ENCODE data around the gene USP40. TPM values are rescaled to one million over a fixed set of nuclear protein-coding genes. Genes with fewer than 3 reads are reported as not detected.

Gene USP40
- total and polyA plus RNA-seq, 2 donors (not counting 1 experiment from before 2014, with no cell fraction given), result 19.8 to 37.0 TPM

DNA sequence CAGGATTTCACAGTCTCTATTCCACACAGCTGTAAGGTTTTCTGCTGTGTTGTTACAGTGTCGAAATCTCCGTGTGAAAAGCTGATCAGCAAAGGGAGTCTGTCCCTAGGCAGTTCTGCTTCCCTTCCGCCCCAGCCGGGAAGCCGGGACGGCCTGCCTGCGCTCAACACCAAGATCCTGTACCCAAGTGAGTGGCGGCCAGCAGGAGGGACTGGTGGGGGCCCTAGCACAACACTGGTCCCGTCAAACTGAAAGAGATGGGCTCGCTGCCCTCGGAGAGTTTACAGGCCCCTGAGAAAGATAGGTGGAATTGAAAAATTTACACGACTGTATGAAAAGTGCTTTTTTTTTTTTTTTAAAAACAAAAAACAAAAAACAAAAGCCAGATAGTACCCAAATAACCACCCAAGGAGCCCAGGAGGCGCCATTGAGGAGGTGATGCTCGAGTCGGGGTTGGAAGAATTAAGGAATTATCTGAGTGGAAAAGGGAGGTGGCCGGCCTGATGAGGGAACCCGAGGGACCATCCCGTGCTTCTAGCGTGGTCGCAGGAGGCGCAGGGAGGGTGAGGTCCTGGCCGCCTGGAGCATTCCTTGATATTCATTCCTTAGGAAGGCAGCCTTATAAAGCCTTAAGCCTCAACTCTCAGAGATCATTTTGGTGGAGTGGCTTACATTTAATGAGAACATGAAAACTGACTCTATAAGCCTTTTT, 115.6 kb downstream of the USP40 start:
- 92% methylated on average over 14 of the region's 22 CpGs for WGBS (ENCODE audit: insufficient coverage)
- H3K4me2 ChIP-seq (replicated peaks; ENCODE audit: low read depth, low read length, poor library complexity, severe bottlenecking), result no peak overlapping the region
- H3K4me3 ChIP-seq (ENCODE audit: control extremely low read depth in 1 of 5, extremely low read depth in 1 of 5, insufficient read depth in 1 of 5, low read depth in 2 of 5, low read length in 4 of 5), result no peak overlapping the region
- no peaks in the 10 kb centered on the region for H3K9me3 ChIP-seq (ENCODE audit: control extremely low read depth in 1 of 3, control insufficient read depth in 2 of 3, insufficient read depth in 1 of 3, low read length in 2 of 3)
- H3K4me1 ChIP-seq (ENCODE audit: control insufficient read depth in 2 of 2, insufficient read depth in 2 of 2, low read length in 2 of 2), result no peaks in the 10 kb centered on the region
- Mint-ChIP-seq H3K27ac (no peak overlapping the region), H3K27me3 (no peaks in the 10 kb centered on the region), H3K4me1 (no peaks in the 10 kb centered on the region), H3K9me3 (ENCODE audit: insufficient read depth) (no peaks in the 10 kb centered on the region), H3K4me3 (no peak overlapping the region)
- no peaks in the 10 kb centered on the region for H3K27me3 ChIP-seq (replicated peaks in 1 of 4; ENCODE audit: control extremely low read depth in 1 of 4, control insufficient read depth in 3 of 4, insufficient read depth in 4 of 4, low read length in 3 of 4)
- no peak for ATAC-seq (ENCODE audit: low read depth)
- CTCF ChIA-PET, result no interaction called here
- H3K79me2 ChIP-seq (ENCODE audit: control insufficient read depth, insufficient read depth, low read length), result peaks cover 66% of the 10 kb centered on the region
- H2AFZ ChIP-seq (ENCODE audit: insufficient read depth, low read depth, low read length, poor library complexity, severe bottlenecking), result no peak overlapping the region
- TF ChIP-seq, protein P1, sequence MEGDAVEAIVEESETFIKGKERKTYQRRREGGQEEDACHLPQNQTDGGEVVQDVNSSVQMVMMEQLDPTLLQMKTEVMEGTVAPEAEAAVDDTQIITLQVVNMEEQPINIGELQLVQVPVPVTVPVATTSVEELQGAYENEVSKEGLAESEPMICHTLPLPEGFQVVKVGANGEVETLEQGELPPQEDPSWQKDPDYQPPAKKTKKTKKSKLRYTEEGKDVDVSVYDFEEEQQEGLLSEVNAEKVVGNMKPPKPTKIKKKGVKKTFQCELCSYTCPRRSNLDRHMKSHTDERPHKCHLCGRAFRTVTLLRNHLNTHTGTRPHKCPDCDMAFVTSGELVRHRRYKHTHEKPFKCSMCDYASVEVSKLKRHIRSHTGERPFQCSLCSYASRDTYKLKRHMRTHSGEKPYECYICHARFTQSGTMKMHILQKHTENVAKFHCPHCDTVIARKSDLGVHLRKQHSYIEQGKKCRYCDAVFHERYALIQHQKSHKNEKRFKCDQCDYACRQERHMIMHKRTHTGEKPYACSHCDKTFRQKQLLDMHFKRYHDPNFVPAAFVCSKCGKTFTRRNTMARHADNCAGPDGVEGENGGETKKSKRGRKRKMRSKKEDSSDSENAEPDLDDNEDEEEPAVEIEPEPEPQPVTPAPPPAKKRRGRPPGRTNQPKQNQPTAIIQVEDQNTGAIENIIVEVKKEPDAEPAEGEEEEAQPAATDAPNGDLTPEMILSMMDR (IDR thresholded peaks at IDR 0.05), result no peak
- TF ChIP-seq EZH2 (IDR thresholded peaks at IDR 0.05; ENCODE audit: borderline replicate concordance, insufficient read depth, low read depth, low read length, poor library complexity, severe bottlenecking), result no peak
- POLR2A ChIA-PET, result no interaction called here
- DNase-seq, result no peak
- H3K27ac ChIP-seq (ENCODE audit: low read length in 2 of 2), result no peak overlapping the region
- H3K9ac ChIP-seq (ENCODE audit: low read length), result no peak overlapping the region
- peaks cover 16 to 99% of the 10 kb centered on the region in 2 experiments for H3K36me3 ChIP-seq (replicated peaks in 1 of 2; ENCODE audit: control extremely low read depth in 1 of 2, control insufficient read depth in 1 of 2, extremely low read depth in 1 of 2, insufficient read depth in 2 of 2, low read length in 1 of 2)
- intact Hi-C loops (cut with micrococcal nuclease), result no loop called here
- H4K20me1 ChIP-seq (ENCODE audit: control insufficient read depth, insufficient read depth, low read length, poor library complexity, severe bottlenecking), result peaks cover 84% of the 10 kb centered on the region

All from B cell (primary cell).